GM21423 (cell line): Measurements from ENCODE around the gene MAP4.

ENCODE experiments used
- ATAC-seq: cut with Tn5 transposase; IDR thresholded peaks from one replicate; pipeline ENCODE4 v1.9.1; 2021; ENCODE audit warnings: mild to moderate bottlenecking, moderate library complexity; ENCODE audit not compliant: unreplicated experiment

MAP4 gene

DNA sequence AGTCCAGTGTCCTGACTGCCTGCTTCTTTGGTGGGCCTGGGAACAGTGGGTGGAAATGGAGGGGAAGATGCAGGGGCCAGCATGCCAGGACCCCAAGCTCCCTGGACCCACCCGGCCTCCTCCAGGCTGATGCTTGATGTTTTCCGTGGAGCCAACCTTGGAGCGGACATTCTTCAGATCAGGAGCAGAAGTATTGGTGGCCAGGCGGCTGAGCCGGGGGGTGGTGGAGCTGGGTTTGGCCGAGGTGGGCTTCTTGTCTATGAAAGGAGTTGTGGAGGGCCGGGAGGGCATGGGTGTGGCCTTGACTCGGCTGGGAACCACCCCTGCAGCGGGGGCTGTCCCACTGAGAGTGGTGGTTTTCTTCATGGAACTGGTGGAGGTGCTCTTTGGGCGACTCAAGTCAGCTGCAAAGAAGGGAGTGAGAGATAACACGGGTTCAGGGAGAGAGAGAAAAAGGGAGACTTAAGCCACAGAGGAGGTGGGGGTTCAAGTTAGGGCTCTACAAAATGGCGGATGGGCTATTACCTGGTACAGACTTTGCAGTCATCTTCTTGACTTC lies 145.4 kb downstream of the MAP4 start:
- no peak for ATAC-seq

DNA sequence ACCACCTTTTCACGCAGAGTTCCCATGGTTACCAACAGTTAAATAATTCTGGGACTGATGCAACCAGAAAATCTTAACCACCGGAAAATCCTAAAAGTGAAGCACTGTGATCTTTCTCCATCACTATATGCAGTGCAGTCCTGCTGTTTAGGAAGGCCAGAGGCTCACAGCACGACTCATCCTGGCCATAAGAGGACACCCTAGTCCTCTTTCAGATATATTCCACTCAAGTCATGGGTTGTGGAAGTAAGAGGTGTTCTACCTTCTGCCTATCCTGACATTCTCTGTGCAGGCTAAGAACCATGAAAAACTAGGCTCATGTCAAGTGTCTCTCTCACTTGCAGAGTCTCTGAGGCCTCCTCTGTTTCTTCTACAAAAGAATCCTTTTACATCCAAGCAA lies 146.1 kb downstream of the MAP4 start:
- no peak for ATAC-seq

DNA sequence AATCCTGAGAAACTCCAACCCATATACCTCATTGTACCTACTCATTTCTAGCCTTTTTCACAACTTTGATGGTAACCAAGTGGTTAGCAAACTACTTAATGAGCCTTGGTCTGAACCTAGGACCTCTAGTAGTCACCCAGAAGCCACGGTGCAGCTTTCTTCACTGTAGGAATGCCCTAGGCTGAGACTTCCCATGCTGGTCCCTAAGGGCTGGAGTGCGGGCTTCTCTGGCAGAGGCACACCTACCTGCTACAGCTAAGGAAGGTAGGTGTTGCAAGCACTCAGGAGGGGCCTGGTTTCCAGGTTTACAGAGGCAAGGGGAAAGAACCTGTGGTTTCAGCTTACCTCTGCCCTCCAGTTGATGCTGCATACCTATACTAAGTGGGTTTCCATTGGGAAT lies 147.9 kb downstream of the MAP4 start:
- no peak for ATAC-seq

DNA sequence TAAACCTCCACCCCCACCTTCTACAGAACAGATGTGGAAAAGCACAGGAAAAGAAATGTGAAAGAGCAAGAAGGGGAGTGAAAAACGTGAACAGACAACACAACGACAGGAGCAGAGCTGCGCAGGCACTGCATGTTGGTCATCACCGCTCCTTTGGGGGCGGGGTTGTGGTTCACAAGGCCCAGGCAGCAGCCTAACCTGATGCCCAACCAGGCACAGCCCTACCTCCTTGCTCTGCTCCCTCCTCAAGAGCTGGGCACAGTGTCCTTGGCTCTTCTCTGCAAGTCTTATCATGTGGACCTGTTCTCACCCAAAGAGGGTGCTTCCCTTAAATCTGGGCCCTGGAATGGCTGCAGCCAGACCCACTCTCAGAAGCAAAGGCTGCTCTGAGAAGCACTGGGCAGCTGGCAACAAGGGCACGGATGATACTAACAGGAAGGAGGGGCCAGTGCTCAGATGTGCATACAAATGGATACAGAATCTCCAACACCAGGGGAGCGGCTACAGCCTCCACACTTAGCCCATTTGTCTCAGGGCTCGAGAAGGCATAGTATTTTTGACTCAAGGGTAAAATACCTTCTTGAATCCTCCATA lies 148.7 kb downstream of the MAP4 start:
- no peak for ATAC-seq

DNA sequence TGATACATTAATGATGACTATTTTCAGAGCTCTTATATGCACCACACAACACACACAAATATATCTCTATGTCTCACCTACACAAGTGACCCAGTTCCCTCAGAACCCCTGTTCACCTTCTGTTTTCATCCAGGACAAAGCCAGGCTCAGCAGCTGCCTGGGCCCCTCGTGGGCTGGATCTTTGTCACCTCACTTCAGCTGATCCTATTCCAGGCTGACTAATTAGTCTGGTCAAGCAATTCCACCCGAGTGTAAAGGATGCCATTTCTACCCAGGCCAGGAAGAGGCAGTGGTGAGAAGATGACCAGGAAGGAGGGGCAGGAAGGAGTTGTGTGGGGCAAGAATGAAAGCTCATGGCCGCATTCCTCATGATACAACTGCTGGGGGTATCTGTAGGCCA lies 151.0 kb downstream of the MAP4 start:
- no peak for ATAC-seq

DNA sequence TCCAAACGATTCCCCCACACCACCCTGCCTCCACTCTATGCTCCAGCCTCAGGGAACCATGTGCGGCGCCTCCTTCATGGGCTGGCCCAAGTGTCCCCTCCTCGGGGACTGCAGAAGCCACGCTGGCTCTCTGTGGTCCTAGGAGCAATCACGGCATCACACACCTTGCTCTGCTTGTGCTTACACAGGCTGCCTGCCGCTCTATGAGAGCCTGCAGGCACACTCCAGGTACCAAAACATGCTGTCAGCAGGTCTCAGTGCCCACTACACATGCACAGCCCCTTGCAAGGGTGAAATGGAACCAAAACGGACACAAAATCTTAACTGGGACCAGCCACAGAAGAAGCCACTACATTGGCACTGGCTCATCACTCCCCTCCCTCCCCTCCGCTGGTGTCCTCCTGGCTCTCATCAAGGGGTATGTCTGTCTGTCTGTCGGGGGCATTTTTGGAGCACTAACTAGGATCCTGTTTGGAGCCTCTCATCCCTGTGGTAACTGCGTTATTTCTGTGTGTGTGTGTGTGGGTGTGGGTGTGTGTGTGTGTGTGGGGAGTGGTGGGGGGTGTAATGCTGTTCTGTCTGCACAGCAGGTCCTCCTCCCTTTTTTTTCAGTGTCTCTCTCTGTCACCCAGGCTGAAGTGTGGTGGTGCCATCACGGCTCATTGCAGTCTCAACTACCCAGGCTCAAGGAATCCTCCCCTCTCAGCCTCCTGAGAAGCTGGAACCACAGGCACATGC lies 152.7 kb downstream of the MAP4 start:
- no peak for ATAC-seq

DNA sequence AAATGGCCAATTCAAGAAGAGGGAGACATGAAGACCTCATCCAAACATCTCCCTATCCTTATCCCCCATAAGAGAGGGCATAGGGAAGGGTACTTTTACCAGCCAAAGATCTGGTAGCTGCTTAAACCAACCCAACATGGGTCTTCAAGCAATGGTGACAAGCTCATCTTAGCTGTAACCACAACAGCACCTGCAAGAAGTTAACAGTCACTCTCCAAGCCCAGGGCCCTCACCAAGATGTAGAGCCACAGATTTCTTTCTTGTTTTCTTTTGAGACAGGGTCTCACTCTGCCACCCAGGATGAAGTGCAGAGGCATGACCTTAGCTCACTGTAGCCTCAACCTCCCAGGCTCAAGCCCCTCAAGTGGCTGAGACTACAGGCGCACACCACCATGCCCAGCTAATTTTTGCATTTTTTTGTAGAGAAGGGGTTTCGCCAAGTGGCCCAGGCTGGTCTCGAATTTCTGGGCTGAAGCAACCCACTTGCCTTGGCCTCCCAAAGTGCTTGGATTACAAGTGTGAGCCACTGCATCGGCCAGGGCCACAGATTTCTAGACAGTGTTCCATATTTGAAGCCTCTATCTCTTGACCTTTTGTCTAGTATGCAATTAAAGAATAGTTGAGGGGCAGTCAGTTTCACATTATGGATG lies 156.1 kb downstream of the MAP4 start:
- ATAC-seq = no peak

DNA sequence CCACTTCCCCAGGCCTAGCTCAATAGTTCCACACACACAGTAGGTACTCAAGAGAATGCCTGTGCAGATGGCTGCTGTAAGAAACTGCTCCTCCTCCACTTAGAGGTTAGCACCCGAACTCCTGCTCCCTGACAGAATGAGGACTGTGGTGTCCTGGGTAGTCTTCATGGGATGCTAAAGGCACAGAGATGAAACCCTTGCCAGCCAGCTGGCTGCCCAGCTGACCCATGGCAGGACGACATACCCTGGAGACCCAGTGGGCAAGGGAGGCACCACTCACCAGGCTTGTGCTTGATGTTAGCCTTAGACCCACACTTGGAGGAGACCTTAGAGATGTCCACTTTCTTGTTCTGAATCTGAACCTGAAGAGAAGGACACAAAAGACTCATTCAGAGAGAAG lies 159.1 kb downstream of the MAP4 start:
- no peak for ATAC-seq

DNA sequence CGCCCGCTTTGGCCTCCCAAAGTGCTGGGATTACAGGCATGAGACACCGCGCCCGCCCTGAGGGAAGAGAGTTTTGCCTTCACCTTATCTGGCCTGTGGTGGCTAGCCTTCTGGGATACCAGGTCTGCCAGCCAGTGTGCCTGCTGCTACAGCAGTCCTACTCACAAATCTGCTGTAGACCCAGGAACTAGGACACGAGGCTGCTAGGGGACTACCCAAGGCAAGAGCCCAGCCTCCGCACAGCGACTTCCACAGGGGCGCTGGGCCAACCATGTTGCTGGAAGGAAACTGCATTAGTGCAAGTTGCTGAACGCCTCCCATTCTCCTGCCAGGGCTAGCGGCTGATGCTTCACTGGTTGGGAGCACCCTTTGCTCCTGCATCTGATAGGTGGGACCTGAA lies 159.5 kb downstream of the MAP4 start:
- no peak for ATAC-seq

DNA sequence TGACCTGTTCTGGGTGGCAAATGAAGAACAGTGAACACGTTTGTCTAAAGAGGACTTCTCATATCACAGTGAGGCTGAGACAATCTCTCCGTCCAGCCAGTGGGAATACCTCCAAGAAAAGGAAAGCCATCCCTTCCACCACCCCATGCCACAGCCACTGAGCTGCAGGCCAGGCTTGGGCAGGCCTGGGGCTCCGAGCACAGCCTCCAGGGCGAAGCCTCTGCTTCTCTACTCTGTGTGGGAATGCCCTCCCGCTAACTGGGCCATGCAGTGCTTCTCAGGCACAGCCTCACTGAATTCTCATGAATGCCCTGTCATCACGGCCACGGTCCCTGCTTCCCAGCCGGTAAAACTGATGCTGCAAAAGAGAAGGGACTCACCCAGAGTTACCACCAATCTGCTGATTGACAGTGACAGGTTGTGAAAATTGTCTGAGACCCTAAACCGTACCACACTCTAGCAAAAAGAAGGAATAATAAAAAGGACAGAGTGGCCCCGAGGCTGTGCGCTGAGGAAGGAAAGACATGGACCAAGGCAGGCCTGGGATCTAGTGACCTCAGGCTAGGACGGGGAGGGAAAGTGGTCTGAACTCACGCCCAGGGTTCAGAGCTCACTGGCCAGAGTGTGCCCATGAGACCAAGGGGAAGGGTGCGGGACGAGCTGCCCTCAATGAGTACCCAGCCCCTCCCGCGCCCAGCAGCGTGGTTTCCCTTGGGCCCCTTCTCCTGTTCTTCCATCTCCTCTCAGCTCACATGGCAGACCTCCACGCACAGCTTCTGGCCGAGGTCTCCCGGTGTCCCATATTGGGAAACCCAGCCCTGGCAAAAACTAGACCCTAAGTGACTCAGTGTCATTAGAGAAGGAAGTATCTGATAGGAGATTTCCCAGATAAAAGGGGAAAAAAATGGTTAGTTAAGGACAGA lies 160.5 kb downstream of the MAP4 start:
- no peak for ATAC-seq

DNA sequence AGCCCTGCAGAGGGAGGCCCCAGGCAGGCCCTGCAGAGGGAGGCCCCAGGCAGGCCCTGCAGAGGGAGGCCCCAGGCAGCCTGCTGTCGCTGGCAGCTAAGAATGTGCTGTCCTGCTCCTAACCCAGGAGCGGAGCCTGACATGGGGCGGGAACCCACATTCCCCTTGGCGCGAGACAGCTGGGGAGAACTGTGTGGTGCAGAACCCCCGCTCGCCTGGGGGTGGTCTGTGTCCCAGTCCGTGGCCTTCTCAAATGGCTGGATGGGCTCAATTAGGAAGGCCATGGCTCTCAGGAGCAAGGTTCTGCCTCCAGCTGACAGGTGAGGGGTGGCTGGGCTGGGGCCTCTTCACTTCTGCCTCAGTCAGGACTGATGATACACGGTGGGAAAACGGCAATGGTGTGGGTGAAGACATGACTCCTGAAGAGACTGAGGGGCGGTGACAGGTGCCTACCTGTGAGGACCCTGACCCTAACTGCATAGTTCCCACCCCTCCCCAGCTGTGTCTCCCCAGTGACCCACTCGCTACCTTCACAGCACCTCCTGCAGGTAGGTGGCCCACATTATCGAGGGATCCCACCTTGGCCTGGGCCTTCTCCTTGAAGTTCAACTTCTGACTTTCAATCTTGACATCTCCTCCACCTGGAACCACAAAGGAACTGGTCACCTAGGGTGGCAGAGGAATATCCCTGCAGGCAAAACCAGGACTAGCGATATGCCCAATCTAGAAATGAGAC lies 161.3 kb downstream of the MAP4 start:
- no peak for ATAC-seq

DNA sequence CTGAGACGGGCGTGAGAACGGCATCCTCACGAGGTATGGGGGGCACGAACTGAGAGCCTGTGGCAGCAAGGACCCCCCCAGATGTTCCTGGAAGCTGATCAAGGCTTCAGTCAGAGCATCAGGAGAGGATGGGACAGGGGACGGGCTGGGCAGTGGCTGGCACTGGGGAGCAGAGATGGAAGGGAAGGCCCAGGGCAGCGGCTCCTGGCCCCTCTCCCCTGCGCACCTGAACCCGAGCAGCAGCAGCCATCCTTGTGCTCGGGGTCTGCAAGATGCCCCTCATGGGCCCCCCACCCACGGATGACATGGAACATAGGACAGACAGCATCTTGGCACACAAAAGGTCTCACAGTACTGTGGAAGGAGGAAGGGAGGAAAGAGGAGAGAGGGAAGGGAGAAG lies 161.9 kb downstream of the MAP4 start:
- ATAC-seq = no peak

DNA sequence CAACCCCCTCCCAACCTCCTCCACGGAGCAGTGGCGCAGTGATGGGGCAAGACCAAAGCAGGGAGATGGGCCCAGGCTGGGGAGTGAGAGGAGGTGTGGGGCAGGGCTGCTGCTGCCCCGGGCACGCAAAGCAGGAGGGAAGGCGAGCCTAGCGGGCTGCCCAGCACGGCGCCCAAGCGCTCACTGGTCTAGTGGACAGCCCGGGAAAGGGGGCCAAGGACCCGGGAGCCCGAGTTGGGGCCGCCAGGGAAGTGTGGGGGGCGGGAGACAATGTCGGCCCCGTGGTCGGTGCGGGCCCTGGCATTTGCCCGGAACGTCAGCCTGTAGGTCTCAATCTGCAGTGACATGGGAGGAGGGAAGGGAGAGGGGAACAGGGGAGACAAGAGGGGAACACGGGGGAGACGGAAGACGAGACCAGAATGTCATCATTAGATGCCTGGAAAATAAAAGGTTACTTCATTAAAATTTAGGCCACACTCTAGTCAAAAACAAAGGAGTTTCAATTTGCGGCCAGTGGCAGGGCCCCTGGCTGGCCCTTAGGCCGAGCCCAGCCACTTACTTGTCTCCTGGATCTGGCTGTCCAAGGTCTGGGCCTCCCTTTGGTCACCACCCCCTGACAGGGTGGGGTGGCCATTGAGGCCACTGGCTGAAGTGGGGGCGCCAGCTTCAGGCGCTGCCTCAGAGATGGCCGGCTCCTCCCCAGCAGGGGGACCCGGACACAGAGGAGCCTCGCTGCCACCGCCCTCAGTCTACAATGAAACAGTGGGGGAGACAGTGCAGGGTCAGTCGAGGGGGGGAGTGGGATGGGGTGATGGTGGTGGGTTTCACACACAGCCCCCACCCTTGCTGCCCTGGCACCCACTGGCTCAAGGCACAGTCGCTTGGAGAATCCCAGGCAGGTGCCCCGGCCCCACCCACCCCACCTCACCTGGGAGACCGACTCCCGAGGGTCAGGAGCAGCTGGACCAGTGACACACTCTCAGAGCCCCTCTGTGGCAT lies 163.3 kb downstream of the MAP4 start:
- no peak for ATAC-seq

DNA sequence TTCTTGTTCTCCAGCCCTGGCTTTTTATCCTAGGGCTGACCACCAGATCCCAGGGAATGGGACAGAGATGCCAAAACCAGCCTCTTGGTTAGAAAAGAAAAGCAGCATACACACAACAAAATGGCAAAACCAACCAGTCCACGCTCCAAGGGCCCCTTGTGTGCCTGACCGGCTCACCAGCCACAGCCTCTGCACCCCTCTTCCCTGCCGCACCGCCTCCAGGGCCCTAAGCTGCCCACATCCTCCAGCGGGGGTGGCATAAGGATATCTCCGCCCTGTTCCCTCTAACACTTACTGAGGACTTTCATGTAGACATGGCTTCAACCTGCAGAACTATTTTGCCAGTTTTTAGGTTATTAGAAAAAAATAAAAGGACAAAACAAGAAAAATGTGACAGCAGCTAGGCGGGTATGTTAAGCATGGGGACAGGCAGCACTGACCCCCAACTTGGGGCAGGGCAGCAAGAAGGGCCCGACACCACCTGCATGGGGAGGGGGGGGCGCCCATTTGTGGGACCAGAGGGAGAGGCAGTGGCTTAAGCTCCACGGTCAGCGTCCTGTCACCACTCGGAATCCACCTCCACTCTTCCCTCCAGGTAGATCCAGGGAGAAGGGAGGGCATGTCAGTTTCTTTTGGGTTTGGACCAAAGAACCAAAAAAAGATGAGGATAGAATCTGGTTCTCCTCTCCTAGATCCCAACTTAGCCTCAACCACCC lies 164.2 kb downstream of the MAP4 start:
- ATAC-seq = no peak

DNA sequence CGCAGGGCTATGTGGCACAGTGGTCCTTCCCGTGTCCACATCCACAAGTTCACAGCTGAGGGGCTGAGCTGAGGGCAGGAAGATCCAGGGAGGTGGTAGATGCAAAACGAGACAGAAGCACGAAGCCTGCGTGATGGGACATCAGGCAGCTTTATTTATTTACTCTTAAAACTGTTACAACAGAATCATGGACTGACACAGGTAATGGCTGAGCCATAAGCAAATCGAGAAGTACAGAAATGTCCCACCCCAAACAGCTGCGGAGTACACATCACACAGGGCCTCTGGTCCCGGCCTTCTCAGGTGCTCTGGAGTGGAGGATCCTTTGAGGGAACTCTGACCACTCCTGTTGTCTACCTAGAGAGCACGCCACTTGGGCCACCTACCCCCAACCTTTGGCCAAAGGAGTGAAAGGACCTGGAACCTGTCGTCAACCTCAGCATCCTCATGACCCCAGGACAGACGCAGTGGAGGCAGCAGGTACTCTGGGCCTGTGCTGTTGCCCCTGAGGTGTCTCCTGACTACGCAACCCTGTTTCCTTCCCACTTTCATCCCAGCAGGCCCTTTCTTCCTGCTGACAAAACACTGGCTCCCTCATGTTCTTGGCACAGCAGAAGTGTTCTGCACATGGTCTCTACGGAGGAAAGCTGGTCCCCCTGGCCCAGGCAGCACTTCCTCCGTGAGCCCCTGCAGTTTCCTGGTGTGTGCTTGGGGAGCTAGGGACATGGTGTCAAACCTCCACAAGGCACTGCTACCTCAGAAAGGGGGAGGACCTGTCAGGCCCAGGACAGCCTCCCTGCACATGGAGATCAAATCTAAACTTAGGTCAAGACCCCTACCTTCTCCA lies 165.4 kb downstream of the MAP4 start:
- no peak for ATAC-seq

DNA sequence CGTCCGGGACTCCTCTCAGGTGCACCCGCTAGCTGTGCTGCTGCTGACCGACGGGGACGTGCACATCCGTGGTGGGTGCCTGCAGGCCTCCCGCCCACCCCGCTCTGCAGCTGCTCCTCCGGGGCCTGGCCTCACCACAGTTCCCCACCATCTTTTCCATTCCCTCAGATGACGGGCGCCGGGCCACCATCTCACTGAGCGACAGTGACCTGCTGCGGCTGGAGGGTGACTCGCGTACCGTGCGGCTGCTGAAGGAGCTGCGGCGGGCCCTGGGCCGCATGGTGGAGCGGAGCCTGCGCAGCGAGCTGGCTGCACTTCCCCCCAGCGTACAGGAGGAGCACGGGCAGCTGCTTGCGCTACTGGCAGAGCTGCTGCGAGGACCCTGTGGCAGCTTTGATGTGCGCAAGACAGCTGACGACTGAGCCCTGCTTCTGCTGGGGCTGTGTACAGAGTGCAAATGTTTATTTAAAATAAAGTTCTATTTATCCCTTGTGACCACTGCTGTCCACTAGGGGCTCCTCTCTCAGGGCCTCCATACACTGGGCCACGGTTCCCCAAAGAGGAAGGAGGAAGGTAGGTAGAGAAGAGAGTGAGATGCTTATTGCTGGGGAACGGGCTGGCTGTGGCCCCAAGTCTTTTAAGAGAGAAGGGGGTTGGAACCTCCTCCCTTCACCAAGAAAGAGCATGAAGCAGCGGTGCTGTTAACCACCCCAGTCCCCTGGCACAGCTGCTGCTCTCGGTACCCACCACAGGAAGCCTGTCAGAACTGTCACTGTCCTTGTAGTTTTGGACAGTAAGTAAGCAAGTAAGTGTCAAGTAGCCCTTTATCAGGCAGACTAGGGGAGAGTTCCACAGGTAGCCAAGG lies 166.3 kb downstream of the MAP4 start:
- ATAC-seq = no peak
